ENCODE results near the gene ADARB2. TPM values are rescaled to one million over a fixed set of nuclear protein-coding genes. Genes with fewer than 3 reads are reported as not detected.

The ADARB2 gene
- total and polyA plus RNA-seq, 10 of the 15 experiments (the other 5 are each of a cell fraction or from before 2014, with no cell fraction given), result 0.02 to 4.1 (median 0.76) TPM

DNA sequence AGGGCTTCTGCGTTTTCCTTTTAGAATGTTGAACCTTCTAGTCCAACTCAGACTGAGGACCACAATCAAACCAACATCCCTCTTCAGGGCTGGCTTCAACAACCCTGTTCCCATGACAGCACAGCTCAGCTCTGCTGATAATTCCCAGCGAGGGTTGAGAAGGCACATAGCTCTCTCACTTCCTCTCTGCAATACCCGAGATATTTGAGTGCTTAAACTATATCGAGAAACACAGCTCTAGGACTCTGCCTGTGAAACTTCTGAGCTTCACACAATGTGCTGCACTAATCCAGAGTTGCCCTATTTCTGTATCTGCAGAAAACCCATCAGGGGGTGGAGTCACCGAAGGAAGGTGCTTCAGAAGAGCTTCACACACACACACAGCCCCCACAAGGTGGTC, 1.6 kb upstream of the ADARB2 start (continued):
- no peak for TF ChIP-seq HDAC2 (IDR thresholded peaks at IDR 0.05)
- TF ChIP-seq ATF7 (IDR thresholded peaks at IDR 0.05; ENCODE audit: low read depth), result 0 out of 2 replicates have a peak, but pooled peaks have one; percentile 42
- TF ChIP-seq ESRRA (IDR thresholded peaks at IDR 0.05; ENCODE audit: low read length), result no peak
- TF ChIP-seq TAF1 (IDR thresholded peaks at IDR 0.05; ENCODE audit: borderline replicate concordance, low read depth, low read length), result no peak
- TF ChIP-seq ZSCAN29 (IDR thresholded peaks at IDR 0.05), result no peak
- no peak for TF ChIP-seq SIN3A (IDR thresholded peaks at IDR 0.05; ENCODE audit: low read depth, low read length)
- TF ChIP-seq ZNF217 (IDR thresholded peaks at IDR 0.05), result no peak
- TF ChIP-seq, protein P1, sequence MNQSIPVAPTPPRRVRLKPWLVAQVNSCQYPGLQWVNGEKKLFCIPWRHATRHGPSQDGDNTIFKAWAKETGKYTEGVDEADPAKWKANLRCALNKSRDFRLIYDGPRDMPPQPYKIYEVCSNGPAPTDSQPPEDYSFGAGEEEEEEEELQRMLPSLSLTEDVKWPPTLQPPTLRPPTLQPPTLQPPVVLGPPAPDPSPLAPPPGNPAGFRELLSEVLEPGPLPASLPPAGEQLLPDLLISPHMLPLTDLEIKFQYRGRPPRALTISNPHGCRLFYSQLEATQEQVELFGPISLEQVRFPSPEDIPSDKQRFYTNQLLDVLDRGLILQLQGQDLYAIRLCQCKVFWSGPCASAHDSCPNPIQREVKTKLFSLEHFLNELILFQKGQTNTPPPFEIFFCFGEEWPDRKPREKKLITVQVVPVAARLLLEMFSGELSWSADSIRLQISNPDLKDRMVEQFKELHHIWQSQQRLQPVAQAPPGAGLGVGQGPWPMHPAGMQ (IDR thresholded peaks at IDR 0.05; ENCODE audit: borderline replicate concordance), result no peak
- no peak for TF ChIP-seq TCF3 (IDR thresholded peaks at IDR 0.05; ENCODE audit: borderline replicate concordance, insufficient read depth, low read depth, low read length)
- no peak for TF ChIP-seq KDM1A (IDR thresholded peaks at IDR 0.05; ENCODE audit: borderline replicate concordance)
- peak; percentile 93 for TF ChIP-seq MEF2B (IDR thresholded peaks at IDR 0.05; ENCODE audit: partially characterized antibody, poor library complexity, severe bottlenecking)
- no peak for TF ChIP-seq SUPT20H (IDR thresholded peaks at IDR 0.05; ENCODE audit: borderline replicate concordance, control insufficient read depth, low read depth, low read length)
- TF ChIP-seq RBBP5 (conservative IDR thresholded peaks at IDR 0.05), result no peak
- TF ChIP-seq MTA3 (IDR thresholded peaks at IDR 0.05; ENCODE audit: borderline replicate concordance, low read length), result no peak
- peak; percentile 28; the same call in 1 of the 2 replicates for TF ChIP-seq CREM (IDR thresholded peaks at IDR 0.05; ENCODE audit: low read depth)
- TF ChIP-seq SPI1 (IDR thresholded peaks at IDR 0.05; ENCODE audit: borderline replicate concordance, insufficient read depth, low read depth, low read length), result peak; percentile 96
- TF ChIP-seq EGR1 (IDR thresholded peaks at IDR 0.05; ENCODE audit: borderline replicate concordance in 1 of 2, low read depth in 2 of 2, low read length in 2 of 2), result no peak
- TF ChIP-seq POLR2AphosphoS5 (IDR thresholded peaks at IDR 0.05; ENCODE audit: low read length), result no peak; the same call in 1 of the 2 replicates
- TF ChIP-seq CBX3 (IDR thresholded peaks at IDR 0.05; ENCODE audit: borderline replicate concordance, low read depth), result no peak
- no peak for TF ChIP-seq ZZZ3 (IDR thresholded peaks at IDR 0.05; ENCODE audit: control insufficient read depth, insufficient read length, low read depth)
- peak; percentile 44 for TF ChIP-seq RUNX3 (IDR thresholded peaks at IDR 0.05; ENCODE audit: low read length)
- no peak for TF ChIP-seq STAT1 (conservative IDR thresholded peaks at IDR 0.05)
- no peak for TF ChIP-seq JUNB (IDR thresholded peaks at IDR 0.05)
- TF ChIP-seq, protein P2, sequence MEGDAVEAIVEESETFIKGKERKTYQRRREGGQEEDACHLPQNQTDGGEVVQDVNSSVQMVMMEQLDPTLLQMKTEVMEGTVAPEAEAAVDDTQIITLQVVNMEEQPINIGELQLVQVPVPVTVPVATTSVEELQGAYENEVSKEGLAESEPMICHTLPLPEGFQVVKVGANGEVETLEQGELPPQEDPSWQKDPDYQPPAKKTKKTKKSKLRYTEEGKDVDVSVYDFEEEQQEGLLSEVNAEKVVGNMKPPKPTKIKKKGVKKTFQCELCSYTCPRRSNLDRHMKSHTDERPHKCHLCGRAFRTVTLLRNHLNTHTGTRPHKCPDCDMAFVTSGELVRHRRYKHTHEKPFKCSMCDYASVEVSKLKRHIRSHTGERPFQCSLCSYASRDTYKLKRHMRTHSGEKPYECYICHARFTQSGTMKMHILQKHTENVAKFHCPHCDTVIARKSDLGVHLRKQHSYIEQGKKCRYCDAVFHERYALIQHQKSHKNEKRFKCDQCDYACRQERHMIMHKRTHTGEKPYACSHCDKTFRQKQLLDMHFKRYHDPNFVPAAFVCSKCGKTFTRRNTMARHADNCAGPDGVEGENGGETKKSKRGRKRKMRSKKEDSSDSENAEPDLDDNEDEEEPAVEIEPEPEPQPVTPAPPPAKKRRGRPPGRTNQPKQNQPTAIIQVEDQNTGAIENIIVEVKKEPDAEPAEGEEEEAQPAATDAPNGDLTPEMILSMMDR (IDR thresholded peaks at IDR 0.05 in 2 of 3, conservative IDR thresholded peaks at IDR 0.05 in 1 of 3; ENCODE audit: control insufficient read depth in 2 of 3, extremely low read depth in 1 of 3, insufficient read depth in 1 of 3, low read depth in 3 of 3, low read length in 3 of 3), result no peak
- TF ChIP-seq TBL1XR1 (IDR thresholded peaks at IDR 0.05; ENCODE audit: low read depth, low read length), result no peak
- TF ChIP-seq BHLHE40 (IDR thresholded peaks at IDR 0.05; ENCODE audit: borderline replicate concordance in 1 of 2, low read depth in 2 of 2, low read length in 1 of 2), result peak in 1 of 2 experiments; percentile 27; a peak in 1 of 4 replicates
- TF ChIP-seq ZNF24 (IDR thresholded peaks at IDR 0.05), result no peak
- no peak for TF ChIP-seq STAT3 (IDR thresholded peaks at IDR 0.05; ENCODE audit: low read depth, low read length)
- TF ChIP-seq, protein P3, sequence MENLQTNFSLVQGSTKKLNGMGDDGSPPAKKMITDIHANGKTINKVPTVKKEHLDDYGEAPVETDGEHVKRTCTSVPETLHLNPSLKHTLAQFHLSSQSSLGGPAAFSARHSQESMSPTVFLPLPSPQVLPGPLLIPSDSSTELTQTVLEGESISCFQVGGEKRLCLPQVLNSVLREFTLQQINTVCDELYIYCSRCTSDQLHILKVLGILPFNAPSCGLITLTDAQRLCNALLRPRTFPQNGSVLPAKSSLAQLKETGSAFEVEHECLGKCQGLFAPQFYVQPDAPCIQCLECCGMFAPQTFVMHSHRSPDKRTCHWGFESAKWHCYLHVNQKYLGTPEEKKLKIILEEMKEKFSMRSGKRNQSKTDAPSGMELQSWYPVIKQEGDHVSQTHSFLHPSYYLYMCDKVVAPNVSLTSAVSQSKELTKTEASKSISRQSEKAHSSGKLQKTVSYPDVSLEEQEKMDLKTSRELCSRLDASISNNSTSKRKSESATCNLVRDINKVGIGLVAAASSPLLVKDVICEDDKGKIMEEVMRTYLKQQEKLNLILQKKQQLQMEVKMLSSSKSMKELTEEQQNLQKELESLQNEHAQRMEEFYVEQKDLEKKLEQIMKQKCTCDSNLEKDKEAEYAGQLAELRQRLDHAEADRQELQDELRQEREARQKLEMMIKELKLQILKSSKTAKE (IDR thresholded peaks at IDR 0.05; ENCODE audit: low read depth, poor library complexity, severe bottlenecking), result no peak
- TF ChIP-seq NR2F1 (conservative IDR thresholded peaks at IDR 0.05), result no peak

All from GM12878 (cell line).